ENCODE measurements around the gene TCEAL1.
A peak's percentile ranks its signal among the peaks of the same experiment; 100 is the strongest.
"Not testable (repeated sequence)": the region's sequence is repeated elsewhere in the genome, so short reads cannot be mapped to it uniquely, and the experiment has no call there.

The TCEAL1 gene, protein sequence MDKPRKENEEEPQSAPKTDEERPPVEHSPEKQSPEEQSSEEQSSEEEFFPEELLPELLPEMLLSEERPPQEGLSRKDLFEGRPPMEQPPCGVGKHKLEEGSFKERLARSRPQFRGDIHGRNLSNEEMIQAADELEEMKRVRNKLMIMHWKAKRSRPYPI

GRCh38 chrX:103628386-103629317 lies at the start of gene TCEAL1:
Gene TCEAL1 (plus strand): TSS chrX:103628975. CDS start chrX:103629917, 942 bp downstream.
- no peak for DNase-seq (ENCODE audit: low read depth in 2 of 2)

GRCh38 chrX:103584596-103584995 lies 44.2 kb upstream of the TCEAL1 start:
- no peak for DNase-seq (ENCODE audit: low read depth in 2 of 2)

GRCh38 chrX:103585411-103586313 lies 43.1 kb upstream of the TCEAL1 start, which contains the start of gene TCEAL4:
Gene TCEAL4 (plus strand): TSS chrX:103585515. CDS start chrX:103586676, 1,161 bp downstream.
- peak in 1 of 2 donors; percentile 25 for DNase-seq (ENCODE audit: low read depth in 2 of 2)

- no peak for DNase-seq (ENCODE audit: low read depth in 2 of 2)
Measured at GRCh38 chrX:103586314-103586646, 42.5 kb upstream of the TCEAL1 start.

GRCh38 chrX:103586659-103587058 lies 42.1 kb upstream of the TCEAL1 start:
- DNase-seq (ENCODE audit: low read depth in 2 of 2) = no peak

DNA sequence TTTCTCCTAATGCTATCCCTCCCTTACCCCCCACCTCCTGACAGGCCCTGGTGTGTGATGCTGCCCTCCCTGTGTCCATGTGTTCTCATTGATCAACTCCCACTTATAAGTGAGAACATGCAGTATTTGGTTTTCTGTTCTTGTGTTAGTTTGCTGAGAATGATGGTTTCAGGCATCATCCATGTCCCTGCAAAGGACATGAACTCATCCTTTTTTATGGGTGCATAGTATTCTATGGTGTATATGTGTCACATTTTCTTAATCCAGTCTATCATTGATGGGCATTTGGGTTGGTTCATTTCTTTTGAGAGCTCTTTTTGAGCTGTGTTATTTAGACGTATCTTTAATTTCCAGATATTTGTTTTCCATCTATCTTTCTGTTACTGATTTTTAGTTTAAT lies 36.5 kb upstream of the TCEAL1 start:
- DNase-seq (ENCODE audit: low read depth in 2 of 2) = not testable (repeated sequence)

DNA sequence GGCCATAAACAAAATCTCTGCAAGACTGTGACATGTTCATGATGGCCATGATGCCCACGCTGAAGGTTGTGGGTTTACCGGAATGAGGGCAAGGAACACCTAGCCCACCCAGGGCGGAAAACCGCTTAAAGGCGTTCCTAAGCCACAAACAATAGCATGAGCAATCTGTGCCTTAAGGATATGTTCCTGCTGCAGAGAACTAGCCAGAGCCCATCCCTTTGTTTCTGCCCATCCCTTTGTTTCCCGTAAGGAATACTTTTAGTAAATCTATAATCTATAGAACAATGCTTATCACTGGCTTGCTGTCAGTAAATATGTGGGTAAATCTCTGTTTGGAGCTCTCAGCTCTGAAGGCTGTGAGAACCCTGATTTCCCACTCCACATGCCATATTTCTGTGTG lies 33.6 kb upstream of the TCEAL1 start:
- not testable (repeated sequence) for DNase-seq (ENCODE audit: low read depth in 2 of 2)

DNA sequence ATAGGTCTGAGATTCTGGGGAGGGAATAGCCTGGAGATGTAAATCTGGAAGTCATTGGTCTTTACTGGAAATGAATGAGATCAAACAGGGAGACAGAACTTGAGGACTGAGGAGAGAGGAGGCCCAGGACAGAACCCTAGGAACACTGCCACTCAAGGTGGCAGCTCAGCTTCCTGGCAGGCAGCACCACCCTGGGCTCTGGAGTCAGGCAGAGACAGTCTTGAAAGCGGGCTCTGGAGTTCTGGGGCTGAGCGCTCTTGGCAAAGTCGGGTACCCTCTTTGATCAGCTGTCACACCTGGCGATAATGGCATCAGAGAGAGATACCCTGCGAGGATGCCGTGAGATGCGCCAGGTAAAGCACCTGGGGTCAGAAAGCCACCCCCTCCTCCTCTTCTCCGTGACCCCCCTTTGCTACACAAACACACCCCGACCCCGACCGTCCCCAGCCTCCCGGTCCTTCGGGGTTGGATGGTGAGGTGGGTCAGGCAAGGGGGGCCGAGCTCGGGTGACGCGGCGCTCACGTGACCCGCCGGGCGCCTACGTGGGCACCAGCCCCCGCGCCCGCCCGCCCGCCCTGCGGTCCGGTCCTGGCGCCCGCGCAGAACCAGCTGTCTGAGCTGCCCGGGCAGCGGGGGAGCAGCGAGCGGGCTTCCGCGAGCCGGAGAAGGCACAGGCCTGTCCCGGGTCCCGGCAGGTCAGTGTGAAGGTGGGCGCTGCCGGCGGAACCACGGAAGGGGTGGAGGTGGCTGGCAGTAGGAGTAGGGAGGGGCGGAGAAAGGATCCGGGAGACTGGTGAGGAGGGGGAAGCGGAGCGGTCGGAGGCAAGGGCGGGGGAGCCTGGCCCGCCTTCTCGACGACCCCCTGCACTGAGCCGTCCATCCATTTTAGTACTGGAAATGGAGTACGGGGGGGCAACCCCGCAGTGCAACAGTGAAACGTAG lies 21.1 kb upstream of the TCEAL1 start, which contains the start of gene TCEAL3:
Gene TCEAL3, plus strand, starts transcription at position 600 of the 942 bp plus-strand sequence. CDS start 1,102 bp downstream, outside the sequence.
- peak in 1 of 2 donors; percentile 9 for DNase-seq (ENCODE audit: low read depth in 2 of 2)

- DNase-seq (ENCODE audit: low read depth in 2 of 2) = no peak
Measured at GRCh38 chrX:103608306-103608963, 20.3 kb upstream of the TCEAL1 start.

GRCh38 chrX:103610282-103610681 lies 18.5 kb upstream of the TCEAL1 start:
- no peak for DNase-seq (ENCODE audit: low read depth in 2 of 2)

DNA sequence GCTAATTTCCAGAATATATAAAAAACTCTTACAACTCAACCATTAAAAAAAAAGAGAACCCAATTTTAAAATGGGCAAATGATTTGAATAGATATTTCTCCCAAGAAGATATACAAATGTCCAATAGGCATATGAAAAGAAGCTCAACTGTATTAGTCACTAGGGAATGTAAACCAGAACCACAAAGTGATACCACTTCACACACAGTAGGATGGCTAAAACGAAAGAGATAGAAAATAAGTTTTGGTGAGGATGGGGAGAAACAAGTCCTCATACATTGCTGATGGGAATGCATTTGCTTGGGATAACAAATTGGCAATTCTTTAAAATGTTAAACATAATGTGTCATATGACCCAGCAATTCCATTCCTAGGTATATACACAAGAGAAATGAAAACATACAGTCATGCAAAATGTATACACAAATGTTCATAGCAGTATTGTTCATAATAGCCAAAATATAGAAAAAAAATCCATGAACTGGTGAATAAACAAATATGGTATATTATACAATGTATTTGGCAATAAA lies 15.3 kb upstream of the TCEAL1 start:
- DNase-seq (ENCODE audit: low read depth in 2 of 2) = no peak

GRCh38 chrX:103614999-103615398 lies 13.8 kb upstream of the TCEAL1 start:
- DNase-seq (ENCODE audit: low read depth in 2 of 2) = no peak

DNA sequence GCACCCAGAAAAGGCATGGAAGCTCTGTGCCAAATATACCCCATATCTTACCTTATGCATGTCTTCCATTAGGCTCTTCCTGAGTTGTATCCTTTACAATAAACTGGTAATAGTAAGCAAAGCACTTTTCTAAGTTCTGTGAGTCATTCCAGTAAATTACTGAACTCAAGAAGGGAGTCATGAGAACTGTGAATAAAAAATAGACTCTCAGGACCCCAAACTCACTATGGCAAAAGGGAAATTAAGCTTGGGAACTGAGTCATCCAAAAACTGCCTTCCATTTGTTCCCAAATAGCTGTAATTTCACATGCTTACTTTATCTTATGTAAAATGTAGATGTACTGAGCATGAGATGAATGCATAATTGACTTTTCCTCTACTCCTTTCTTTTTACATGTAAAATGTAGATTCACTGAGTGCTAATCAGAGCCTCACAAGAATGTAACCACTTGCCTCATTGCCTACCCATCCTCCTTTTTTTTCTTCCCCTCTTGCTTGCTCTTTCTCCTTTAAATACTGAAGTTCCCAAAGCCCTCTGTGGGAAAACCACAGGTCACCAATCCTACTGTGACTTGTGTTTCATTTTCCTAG lies 12.9 kb upstream of the TCEAL1 start:
- no peak for DNase-seq (ENCODE audit: low read depth in 2 of 2)

DNA sequence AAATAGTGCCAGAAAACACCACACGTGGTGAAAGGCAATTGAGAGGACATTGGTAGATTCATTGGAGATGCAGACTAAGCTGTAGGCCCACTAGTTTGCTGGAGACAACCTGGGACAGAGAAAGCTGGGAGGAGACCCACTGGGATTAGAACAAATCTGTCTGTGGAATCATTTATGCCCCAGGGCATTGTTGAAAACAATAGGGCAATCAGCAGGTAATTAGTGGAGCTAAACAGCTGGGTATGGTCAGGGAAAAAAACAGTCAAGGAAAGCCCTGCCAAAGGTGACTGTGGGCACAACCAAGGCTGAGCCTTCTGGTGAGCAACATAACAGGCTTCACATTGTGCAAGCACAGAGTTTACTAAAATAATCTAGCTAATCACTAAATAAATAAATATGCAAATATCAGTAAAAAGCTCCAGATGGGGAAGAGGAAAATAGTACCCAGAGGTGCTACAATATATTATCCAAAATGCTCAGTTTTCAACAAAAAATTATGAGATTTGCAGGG lies 12.0 kb upstream of the TCEAL1 start:
- DNase-seq (ENCODE audit: low read depth in 2 of 2) = no peak

DNA sequence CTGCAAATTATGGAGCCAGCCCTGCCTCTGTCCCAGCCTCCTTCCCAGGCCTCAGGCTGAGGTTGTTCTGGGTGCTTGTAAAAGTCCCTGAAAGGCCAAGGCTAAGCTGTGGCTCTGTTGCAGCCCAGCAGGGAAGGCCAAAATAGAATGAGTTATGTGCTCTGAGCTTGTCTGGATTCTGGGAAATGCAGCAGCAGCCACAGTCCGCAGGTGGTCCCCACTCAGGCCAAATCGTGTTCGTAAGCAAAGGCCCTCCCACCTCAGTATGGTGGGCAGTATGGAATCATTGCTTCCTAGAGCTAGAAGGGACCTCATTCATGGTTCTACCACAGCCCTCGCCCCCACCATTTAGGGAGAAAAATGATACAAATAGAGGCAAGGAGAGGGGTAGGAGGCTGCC lies 4.7 kb upstream of the TCEAL1 start:
- no peak for DNase-seq (ENCODE audit: low read depth in 2 of 2)

GRCh38 chrX:103626855-103627254 lies 1.9 kb upstream of the TCEAL1 start:
- DNase-seq (ENCODE audit: low read depth in 2 of 2) = no peak

- DNase-seq (ENCODE audit: low read depth in 2 of 2) = no peak
Measured at GRCh38 chrX:103629318-103630170, 769 bp downstream of the TCEAL1 start.

DNA sequence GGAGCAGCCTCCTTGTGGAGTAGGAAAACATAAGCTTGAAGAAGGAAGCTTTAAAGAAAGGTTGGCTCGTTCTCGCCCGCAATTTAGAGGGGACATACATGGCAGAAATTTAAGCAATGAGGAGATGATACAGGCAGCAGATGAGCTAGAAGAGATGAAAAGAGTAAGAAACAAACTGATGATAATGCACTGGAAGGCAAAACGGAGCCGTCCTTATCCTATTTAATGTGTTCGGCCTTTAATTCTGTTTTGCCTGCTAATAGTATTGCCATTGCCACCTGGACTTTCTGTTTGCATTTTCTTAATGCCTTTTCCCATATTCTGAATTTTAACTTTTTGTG lies 1.4 kb downstream of the TCEAL1 start:
- no peak for DNase-seq (ENCODE audit: low read depth in 2 of 2)

DNA sequence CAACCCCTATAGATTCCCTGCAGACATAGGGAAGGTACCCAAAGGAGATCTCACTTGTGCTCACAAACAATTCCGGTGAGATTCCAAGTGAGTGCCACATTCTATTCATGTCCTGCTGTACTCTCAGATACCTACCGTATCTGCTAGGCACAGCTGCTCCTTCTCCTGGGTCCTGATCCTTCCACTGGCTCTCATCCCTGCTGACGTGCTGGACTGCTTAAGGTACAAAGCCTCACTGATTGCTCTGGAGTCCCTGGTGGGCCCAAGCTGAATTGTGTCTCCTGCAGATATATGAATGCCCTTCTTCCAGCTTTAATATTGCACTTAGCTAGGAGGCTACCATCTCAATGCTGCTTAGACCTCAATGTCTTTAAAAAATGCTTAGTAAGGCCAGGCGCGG lies 2.4 kb downstream of the TCEAL1 start:
- DNase-seq (ENCODE audit: low read depth in 2 of 2) = no peak
